22Rv1 (cell line): Measurements from ENCODE around the gene CLSTN3.

ENCODE experiments used
- CTCF ChIP-seq: fragments of 450-650 bp; IDR thresholded peaks from 2 replicates; pipeline ENCODE4 v1.5.1; 2017; ENCODE audit warnings: mild to moderate bottlenecking
- ZFX ChIP-seq: fragments of 450-650 bp; IDR thresholded peaks from 2 replicates; pipeline ENCODE4 v1.6.1; 2017; ENCODE audit warnings: antibody characterized with exemption, borderline replicate concordance

- TF ChIP-seq CTCF = no peak
- no peak for TF ChIP-seq ZFX
These were observed 19.5 kb upstream of the CLSTN3 start for GRCh38 chr12:7110661-7111060.
